ENCODE measurements around the gene SMYD3. TPM values are rescaled to one million over a fixed set of nuclear protein-coding genes. Genes with fewer than 3 reads are reported as not detected.
"Not testable (repeated sequence)": the region's sequence is repeated elsewhere in the genome, so short reads cannot be mapped to it uniquely, and the experiment has no call there.

SMYD3 gene
- total RNA-seq, 1 experiment from 2014 or later: 29.6 TPM

DNA sequence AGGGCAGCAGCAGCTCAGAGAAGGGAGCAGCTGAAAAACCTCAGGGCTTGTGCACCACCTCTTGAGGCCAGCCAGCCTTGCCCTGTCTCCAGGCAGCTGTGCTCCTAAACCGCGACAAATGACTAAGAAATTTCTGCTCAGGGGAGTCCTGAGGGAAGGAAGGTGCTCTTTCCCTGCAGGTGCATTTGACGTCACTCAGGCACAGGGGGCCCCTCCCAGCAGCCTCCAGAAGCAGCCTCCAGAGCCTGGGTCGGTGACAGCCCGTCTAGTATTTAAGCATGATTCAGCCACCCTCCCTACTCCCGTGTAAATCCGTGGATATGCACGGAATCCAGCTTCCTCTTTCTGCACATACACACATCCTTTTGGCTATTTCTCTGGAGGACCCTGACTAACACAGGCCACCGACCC lies 791.8 kb downstream of the SMYD3 start:
- TF ChIP-seq, protein P1, sequence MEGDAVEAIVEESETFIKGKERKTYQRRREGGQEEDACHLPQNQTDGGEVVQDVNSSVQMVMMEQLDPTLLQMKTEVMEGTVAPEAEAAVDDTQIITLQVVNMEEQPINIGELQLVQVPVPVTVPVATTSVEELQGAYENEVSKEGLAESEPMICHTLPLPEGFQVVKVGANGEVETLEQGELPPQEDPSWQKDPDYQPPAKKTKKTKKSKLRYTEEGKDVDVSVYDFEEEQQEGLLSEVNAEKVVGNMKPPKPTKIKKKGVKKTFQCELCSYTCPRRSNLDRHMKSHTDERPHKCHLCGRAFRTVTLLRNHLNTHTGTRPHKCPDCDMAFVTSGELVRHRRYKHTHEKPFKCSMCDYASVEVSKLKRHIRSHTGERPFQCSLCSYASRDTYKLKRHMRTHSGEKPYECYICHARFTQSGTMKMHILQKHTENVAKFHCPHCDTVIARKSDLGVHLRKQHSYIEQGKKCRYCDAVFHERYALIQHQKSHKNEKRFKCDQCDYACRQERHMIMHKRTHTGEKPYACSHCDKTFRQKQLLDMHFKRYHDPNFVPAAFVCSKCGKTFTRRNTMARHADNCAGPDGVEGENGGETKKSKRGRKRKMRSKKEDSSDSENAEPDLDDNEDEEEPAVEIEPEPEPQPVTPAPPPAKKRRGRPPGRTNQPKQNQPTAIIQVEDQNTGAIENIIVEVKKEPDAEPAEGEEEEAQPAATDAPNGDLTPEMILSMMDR (conservative IDR thresholded peaks at IDR 0.05): no peak
- no peak for TF ChIP-seq EZH2 (IDR thresholded peaks at IDR 0.05; ENCODE audit: low read depth)

DNA sequence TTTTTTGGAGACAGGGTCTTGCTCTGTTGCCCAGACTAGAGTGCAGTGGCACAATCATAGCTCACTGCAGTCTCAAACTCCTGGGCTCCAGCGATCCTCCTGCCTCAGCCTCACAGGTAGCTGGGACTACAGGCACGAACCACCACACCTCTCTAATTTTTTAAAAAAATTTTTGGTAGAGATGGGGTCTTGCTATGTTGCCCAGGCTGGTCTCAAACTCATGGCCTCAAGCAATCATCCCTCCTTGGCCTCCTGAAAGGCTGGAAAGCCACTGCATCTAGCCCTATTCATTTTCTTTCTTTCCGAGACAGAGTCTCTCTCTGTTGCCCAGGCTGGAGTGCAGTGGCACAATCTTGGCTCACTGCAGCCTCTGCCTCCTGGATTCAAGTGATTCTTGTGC lies 793.1 kb downstream of the SMYD3 start:
- H3K27ac ChIP-seq; H3K79me2 ChIP-seq (ENCODE audit: low read depth); intact Hi-C loops (cut with micrococcal nuclease; ENCODE audit: unreplicated experiment); CTCF ChIA-PET; POLR2A ChIA-PET (ENCODE audit: unreplicated experiment); DNase-seq; H3K4me3 ChIP-seq; H3K4me1 ChIP-seq (replicated peaks; ENCODE audit: insufficient read depth); H3K36me3 ChIP-seq (ENCODE audit: low read depth); BruUV-seq (replicated peaks); H3K9me3 ChIP-seq (ENCODE audit: insufficient read depth, low read depth); H3K4me2 ChIP-seq; H2AFZ ChIP-seq; H3F3A ChIP-seq (ENCODE audit: insufficient read depth, low read depth); H4K20me1 ChIP-seq (ENCODE audit: insufficient read depth); H3K9me2 ChIP-seq (ENCODE audit: insufficient read depth): not testable (repeated sequence)
- peaks cover 33% of the 10 kb centered on the region for H3K27me3 ChIP-seq (ENCODE audit: insufficient read depth, low read depth)

More for the DNA sequence above, 791.8 kb downstream of the SMYD3 start:
- intact Hi-C loops (cut with micrococcal nuclease; ENCODE audit: unreplicated experiment): no loop called here
- H3K27ac ChIP-seq: no peak overlapping the region
- peak in 1 of 2 experiments; percentile 22 for DNase-seq
- H3K79me2 ChIP-seq (ENCODE audit: low read depth): no peaks in the 10 kb centered on the region
- no peaks in the 10 kb centered on the region for H3K4me1 ChIP-seq (replicated peaks; ENCODE audit: insufficient read depth)
- H3K9me3 ChIP-seq (ENCODE audit: insufficient read depth, low read depth): no peaks in the 10 kb centered on the region
- POLR2A ChIA-PET (ENCODE audit: unreplicated experiment): interaction anchor here (0.6 kb wide), 2 partner anchors 144 to 239 kb away, joined by 3 to 7 read pairs; no protein-coding TSS in a partner anchor
- peaks cover 29% of the 10 kb centered on the region for H3K27me3 ChIP-seq (ENCODE audit: insufficient read depth, low read depth)
- no peak overlapping the region for H3K4me3 ChIP-seq
- CTCF ChIA-PET: interaction anchor here (0.5 kb wide), 1 partner anchor 566 kb away, joined by 5 read pairs; no protein-coding TSS in a partner anchor
- no peaks in the 10 kb centered on the region for H3K9me2 ChIP-seq (ENCODE audit: insufficient read depth)
- no peaks in the 10 kb centered on the region for H3F3A ChIP-seq (ENCODE audit: insufficient read depth, low read depth)
- no peaks in the 10 kb centered on the region for H3K36me3 ChIP-seq (ENCODE audit: low read depth)
- no peak overlapping the region for H2AFZ ChIP-seq
- H3K4me2 ChIP-seq: no peak overlapping the region
- H4K20me1 ChIP-seq (ENCODE audit: insufficient read depth): no peaks in the 10 kb centered on the region
- no TSS peak for BruUV-seq (replicated peaks)

DNA sequence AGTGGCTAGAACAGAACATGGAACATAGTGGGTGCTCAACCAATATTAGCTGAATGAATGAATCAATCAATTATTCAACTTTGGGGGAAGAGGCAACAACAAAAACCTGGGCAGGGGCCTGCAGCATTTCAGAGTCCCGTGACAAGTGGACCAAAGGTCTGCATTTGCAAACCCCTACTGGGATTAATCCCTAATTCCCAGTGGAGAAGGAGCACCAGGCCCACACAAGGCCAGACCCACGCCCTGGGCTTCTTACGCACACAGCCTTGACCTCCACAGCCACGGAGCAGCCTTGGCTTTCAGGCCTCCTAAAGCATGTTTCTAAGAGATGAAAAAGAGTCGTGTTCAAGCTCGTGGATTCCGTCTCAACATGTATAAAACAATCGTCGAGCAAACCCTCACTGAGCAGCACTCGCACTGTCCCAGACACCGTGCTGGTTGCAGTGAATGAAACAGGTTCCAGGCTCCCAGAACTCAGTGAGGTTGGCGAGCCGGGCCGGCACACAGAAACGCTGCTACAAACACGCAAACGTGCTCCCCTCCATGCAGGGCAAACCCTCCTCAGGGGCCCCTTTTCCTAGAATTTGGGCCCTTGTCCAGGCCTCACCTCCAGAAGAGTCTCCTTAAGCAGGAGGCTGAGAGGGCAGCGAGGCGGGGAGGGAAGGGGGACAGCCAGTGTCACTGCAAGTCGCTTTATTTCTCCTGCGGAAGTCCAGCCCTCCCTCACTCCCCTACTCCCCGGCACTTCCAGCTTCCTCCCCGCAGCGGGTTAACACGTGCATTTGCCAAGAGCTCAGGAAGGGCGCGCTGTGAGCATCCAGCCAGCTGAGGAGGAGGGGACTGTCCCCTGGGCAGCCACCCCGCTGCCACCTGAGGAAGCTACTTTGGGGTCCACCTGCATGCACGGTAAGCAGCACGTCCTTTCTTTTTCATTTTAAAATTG lies 795.8 kb downstream of the SMYD3 start:
- no peak overlapping the region for H2AFZ ChIP-seq
- H3K9me2 ChIP-seq (ENCODE audit: insufficient read depth): no peaks in the 10 kb centered on the region
- no peaks in the 10 kb centered on the region for H3K9me3 ChIP-seq (ENCODE audit: insufficient read depth, low read depth)
- TF ChIP-seq EZH2 (IDR thresholded peaks at IDR 0.05; ENCODE audit: low read depth): no peak
- TF ChIP-seq, protein P1 (conservative IDR thresholded peaks at IDR 0.05): no peak
- no peak overlapping the region for H3K4me3 ChIP-seq
- BruUV-seq (replicated peaks): no TSS peak
- DNase-seq: no peak
- CTCF ChIA-PET: no interaction called here
- peaks cover 60% of the 10 kb centered on the region for H3K27me3 ChIP-seq (ENCODE audit: insufficient read depth, low read depth)
- no peak overlapping the region for H3K4me2 ChIP-seq
- no peaks in the 10 kb centered on the region for H3K4me1 ChIP-seq (replicated peaks; ENCODE audit: insufficient read depth)
- no peak overlapping the region for H3K27ac ChIP-seq
- POLR2A ChIA-PET (ENCODE audit: unreplicated experiment): no interaction called here
- intact Hi-C loops (cut with micrococcal nuclease; ENCODE audit: unreplicated experiment): no loop called here
- no peaks in the 10 kb centered on the region for H3K79me2 ChIP-seq (ENCODE audit: low read depth)
- H4K20me1 ChIP-seq (ENCODE audit: insufficient read depth): no peaks in the 10 kb centered on the region
- no peaks in the 10 kb centered on the region for H3F3A ChIP-seq (ENCODE audit: insufficient read depth, low read depth)
- no peaks in the 10 kb centered on the region for H3K36me3 ChIP-seq (ENCODE audit: low read depth)
